Activated T-cell treated with anti-CD3 and anti-CD28 coated beads for 48 hours (primary cell): Measurements from ENCODE around the gene TP73.
"Not testable (repeated sequence)": the region's sequence is repeated elsewhere in the genome, so short reads cannot be mapped to it uniquely, and the experiment has no call there.

ENCODE experiments used
- DNase-seq: peaks from one replicate; pipeline ENCODE4 v3.0.0-alpha.2; 2020; ENCODE audit warnings: low read depth

The TP73 gene

DNA sequence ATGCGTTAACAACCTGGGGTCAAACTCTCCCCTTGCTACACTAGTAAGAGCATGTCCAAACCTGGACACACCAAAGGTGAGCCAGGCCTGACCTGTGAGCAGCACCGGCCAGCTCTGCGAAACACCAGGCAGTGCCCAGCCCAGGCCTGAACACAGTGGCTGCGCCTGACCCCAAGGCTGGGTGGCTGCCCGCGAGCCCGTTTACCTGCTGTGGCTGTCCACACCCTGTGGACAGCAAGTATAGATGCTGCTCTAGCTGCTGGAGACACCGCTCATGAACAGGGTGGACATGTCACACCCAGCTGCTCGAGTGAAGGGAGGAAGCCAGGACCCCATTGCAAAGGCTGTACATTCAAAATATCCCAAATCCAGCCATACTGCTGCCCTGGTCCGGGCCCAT lies 92.3 kb downstream of the TP73 start:
- no peak for DNase-seq

DNA sequence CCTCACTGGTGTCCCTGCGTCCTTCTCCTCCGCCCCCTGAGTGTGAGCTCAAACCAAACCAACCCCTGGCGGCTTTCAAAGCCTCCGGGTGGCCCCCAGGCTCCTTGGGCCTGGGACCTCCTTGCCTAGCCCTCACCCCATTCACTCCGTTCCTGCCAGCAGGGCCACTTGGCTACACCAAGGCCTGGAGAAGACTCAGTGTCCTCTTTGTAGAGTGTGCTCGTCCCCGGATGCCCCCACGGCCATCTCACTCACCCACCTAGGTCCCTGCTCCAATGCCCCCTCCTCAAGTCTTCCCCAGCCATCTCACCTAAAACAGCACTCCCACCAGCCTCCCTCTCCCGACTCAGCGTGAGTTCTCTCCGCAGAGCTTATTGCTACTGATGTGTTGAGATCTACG lies 92.8 kb downstream of the TP73 start:
- no peak for DNase-seq

DNA sequence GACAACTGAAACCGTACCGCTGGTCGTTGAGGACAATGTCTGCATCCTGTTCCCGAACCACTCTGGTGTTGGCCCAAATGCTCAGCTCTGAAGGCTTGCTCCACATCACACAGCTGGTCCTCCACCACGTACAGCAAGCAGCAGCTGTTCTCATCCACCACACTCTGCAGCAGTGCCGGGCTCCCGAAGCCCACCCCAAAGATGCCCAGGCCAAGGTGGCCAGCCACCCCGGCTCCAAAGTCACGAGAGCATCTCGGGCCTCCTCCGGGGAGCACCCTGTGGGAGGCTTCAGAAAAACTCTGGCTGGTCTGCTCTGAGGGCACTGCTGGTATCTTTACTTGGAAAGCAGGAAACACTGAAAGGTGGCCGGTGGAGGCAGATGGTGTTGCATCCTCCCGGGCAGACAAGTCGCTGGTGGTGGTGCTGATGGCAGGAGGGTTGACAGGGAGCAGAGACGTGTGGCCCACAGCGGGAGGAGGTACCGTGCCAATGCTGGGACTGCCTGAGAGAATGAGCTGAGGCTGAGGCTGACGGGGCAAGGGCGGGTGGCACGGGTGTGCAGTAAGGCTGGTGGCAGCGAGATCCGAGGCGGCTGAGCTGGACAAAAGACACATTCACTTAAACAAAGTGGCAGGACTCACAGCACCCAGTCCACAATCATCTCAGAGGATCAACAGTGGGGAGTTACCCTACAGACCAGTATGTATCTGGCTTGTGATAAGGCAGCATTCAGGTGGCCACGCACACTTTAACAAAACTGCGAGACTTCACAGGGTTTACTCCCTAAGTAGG lies 93.5 kb downstream of the TP73 start:
- DNase-seq, result no peak

DNA sequence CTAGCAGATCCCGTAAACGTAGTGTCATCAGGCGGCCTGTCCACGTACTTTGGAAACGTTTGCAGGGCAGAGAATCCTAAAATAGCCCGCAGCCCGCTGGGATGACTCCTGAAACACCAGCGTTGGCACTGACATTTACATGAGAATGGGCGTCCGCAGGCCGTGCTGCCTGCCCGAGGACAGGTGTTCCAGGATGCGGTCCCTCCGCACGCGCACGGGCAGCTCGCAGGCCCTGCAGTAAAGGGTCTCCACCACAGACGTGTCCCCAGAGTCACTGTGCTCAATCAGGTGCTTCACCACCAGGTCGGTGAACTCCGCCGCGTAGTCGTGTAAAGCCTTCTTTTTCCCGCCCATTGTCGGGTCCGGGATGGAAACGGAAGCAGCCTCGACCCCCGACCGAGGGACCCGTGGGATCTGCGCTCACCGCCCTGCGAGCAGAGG lies 94.1 kb downstream of the TP73 start:
- no peak for DNase-seq

DNA sequence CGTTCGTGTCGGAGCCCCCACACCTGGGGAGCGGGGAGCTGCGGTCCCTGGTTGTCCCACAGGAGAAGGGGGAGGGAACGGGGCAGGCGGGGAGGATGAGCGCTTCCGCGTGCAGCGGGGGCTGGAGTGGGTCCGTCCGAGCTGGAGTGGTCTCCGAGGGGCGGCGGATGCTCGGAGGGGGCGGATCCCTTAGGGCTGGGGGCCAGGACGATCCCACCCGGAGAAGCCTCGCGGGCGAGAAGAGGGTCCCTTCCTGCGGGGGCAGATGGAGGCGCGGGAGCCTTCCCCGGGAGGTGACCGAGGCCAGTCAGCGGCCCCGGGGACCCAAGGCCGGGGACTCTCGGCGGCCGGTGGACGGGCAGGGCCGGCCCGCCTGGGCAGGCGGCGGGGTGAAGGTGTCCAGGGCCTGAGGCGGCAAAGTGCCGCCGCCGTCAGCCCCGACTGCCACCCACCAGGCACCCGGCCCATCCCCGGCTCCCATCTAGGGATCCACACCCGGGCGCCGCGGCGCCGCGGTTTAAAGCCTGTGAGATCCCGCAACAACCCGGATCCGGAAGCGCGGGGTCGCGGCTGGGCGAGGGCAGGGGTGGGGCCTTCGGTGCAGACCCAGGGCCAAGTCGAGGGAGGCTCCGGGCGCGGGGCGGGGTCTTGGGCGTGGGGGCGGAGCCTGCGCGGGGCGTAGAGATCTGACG lies 94.7 kb downstream of the TP73 start:
- peak; percentile 88 for DNase-seq

DNA sequence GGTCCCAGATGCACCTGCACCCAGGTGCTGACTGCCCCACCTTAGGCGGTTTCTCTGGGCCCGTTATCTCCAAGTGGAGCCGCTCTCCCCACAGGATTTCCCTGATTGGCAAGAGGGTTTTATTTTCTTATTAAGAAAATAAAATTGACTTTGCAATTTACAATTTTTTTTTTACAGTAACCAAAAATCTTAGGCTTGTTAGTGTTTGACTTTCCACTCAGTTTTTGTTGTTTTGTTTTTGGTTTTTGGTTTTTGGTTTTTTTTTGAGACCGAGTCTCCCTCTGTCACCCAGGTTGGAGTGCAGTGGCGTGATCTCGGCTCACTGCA lies 95.2 kb downstream of the TP73 start:
- DNase-seq, result no peak

DNA sequence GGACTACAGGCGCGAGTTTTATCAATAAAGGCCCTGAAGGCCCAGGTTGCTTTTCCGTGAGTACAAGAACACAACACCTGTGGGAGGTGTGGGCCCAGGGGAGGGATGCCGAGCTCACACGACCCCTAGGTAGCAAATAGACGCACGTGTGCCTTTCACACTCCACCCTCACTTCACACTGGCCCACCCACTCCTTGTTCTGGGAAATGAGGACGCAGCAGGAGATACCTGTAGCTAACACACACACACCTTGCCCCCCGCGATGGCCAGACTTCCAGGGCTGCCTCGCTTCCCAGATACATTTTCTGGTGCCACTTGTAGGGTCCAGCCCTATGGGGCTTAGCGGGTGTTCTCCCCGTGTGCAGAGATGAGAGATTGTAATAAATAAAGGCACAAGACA lies 95.6 kb downstream of the TP73 start:
- DNase-seq, result no peak

DNA sequence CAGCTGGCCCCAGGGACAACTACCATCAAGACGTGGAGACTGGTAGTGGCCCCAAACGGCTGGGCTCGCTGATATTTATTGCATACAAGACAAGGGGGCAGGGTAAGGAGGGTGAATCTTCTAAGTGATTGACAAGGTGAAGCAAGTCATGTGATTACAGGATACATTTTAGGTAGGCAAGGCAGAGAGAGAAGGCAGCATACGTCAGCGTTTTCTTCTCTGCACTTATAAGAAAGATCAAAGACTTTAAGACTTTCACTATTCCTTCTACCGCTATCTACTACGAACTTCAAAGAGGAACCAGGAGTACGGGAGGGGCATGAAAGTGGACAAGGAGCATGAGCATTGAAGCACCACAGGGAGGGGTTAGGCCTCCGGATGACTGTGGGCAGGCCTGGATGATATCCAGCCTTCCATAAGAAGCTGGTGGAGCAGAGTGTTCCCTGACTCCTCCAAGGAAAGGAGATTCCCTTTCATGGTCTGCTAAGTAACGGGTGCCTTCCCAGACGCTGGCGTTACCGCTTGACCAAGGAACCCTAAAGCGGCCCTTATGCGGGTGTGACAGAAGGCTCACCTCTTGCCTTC lies 96.1 kb downstream of the TP73 start:
- DNase-seq, result not testable (repeated sequence)

DNA sequence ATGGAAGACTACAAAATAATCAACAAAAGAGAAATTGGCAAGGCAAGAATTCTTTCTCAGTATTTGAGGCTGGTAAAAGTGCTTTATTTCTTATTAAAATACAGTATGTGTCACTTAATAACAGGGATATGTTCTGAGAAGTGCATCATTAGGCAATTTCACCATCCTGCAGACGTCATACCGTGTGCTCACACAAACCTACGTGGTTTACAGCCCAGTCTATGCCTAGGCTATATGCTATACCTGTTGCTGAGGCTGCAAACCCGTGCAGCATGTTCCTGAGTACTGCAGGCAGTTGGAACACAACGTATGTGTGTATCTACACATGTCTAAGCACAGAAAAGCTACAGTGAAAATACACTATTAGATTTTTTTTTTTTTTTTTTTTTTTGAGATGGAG lies 97.2 kb downstream of the TP73 start:
- DNase-seq, result no peak

DNA sequence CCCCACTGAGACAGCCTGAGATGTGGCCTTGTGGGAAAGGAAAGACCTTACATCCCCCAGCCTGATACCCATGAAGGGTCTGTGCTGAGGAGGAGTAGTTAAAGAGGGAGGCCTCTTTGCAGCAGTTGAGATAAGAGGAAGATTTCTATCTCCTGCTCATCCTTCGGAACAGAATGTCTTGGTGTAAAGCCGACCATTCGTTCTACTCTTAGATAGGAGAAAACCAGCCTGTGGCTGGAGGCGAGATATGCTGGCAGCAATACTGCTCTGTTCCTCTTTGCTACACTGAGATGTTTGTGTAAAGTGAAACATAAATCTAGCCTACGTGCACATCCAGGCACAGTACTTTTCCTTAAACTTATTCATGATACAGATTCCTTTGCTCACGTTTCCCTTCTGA lies 98.4 kb downstream of the TP73 start:
- DNase-seq, result no peak

DNA sequence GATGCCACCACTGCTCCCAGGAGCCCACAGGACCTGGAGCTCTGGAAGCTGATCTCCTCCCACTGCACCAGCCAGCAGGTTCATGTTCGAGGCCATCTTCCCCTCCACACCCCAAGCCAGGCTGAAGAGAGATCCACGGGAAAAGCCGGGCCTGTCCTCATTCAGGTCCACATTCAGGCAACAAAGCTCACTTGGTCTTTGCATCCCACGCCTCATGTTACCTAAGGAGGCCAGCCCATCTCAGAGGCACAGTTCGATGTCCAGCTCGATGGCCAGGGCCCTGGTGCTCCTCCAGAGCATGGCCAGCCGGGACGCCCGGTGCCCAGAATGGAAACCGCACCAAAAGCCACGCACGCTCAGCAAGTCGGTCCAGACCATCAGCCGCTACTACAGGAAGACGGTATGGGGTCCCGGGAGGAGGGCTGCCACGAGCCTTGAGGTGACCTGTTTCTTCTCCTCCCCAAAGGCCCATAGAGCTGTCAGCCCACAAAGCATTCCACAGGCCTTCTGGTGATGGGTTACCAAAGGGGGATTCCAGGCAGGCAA lies 100.2 kb downstream of the TP73 start, which contains the start of gene CCDC27:
TSS of gene CCDC27 (plus strand) at position 51 of the 546 bp plus-strand sequence. CDS start at position 83, 32 bp downstream.
- DNase-seq, result no peak

DNA sequence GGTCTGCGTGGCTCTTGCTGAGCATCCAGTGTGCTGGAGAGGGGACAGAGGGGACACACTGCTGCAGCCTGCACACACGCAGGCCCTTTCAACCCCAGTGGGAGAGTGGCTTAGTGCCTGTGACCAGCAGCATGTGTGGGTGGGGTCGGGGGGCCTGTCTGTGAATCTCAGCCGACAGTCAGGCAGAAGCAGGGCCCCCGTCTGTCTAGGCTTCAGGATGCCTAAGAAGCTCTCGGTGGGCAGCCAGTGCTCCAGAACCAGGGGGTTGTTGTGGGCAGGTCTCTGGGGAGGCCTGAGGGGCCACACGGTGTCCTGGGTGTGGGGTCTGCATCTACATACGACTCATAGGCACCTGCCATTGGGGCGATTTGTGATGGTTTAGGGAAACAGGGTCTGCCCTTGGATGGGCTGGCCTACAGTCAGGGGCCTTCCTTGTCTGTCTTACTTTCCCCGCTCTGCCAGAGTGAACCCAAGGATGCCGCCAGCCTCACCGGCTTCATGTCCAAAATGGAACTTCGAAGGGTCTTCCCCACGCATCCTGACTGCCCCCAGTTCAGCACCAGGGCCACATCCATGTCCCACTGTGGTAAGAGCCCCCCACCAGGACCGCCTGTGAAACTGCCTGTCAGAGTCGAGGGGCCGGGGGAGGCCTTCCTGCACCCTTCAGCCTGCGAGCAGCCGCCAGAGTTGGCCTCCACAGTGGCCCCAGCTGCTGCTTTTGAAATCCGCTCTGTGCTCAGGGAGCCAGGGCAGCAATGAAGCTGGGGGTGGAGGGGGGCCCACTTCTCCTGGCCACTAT lies 101.5 kb downstream of the TP73 start:
- no peak for DNase-seq

DNA sequence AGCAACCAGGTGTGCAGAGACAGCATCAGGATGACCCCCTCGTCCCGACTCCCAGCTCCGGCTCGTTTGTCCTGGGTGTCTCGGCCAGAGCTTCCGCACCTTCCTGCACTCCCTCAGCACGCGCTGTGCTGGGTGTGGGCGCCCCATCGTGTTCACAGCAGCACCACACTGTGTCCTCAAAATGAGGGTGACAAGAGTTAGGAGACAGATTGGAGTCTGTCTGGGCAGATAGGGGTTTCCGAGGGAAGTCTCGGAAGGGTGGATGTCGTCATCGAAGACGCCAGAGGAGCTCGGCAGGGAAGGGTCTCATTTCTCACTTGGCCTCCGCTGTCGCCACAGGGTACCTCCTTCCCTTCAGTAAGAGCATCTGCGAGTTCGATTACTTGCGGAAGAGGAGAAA lies 104.1 kb downstream of the TP73 start:
- DNase-seq, result no peak

DNA sequence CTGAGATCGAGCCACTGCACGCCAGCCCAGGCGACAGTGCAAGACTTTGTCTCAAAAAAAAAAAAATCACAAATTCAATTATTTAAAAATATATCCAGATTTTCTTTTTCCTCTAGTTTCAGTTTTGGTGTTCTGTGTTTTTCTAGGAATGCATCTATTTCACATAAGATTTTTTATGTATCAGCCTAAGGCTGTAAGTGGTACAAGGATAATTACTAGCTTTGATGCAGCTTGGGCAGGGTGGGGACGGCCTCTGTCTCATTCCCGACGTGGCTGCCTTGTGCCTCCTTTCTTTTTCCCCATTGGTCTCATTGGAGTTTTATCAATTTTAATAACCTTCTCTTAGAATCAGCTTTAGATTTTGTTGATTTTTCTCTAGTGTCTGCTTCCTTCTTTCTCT lies 106.8 kb downstream of the TP73 start:
- no peak for DNase-seq

DNA sequence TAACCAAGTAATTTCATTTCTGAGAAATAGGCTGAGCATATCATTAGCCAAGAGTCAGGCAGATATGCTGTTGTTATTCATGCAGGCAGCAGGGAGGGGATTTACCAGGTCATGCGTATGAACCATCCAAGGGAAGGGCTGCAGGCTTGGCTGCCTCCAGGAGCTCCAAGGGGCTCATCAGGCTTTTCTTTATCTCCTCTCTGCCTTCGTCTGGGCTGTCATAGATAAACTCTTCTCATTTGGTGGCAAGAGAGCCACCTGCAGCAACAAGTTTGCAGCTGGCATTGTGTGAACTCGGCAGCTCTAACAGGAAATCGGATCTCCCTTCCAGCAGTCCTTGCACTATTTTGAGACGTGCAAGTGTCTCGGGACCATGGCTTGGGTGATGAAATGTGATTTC lies 107.5 kb downstream of the TP73 start:
- DNase-seq, result no peak

DNA sequence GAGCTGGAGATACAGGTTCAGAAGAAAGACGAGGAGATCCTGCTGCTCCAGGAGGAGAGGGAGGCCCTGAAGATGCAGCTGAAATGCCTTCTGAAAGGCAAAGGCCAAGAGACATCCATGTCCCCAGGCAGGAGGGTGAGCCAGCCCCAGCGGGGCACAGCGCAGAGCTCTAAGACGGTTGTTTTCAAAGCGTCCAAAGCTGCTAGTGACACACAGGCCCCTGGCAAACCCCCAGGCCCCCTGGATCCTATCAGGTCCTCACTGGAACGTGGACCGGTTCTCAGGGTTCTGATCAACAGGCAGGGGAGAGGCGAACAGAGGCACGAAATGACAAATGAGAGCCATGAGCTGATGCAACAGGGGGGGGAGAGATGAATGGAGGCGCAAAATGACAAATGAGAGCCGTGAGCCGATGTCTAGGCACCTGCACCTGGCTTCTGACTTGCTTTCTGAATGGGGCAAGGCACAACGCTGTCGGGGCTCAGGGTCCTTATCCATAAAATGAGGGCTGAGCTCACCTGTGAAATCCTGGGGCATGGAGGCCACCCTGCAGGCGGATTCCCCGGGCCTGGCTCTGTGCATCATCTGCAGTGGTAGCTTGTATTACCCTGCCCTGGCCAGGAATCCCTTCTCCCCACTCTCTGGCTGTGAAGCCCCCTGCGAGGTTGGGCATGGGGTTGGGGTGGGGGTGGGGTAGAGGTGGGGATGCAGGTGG lies 109.1 kb downstream of the TP73 start:
- DNase-seq, result no peak

DNA sequence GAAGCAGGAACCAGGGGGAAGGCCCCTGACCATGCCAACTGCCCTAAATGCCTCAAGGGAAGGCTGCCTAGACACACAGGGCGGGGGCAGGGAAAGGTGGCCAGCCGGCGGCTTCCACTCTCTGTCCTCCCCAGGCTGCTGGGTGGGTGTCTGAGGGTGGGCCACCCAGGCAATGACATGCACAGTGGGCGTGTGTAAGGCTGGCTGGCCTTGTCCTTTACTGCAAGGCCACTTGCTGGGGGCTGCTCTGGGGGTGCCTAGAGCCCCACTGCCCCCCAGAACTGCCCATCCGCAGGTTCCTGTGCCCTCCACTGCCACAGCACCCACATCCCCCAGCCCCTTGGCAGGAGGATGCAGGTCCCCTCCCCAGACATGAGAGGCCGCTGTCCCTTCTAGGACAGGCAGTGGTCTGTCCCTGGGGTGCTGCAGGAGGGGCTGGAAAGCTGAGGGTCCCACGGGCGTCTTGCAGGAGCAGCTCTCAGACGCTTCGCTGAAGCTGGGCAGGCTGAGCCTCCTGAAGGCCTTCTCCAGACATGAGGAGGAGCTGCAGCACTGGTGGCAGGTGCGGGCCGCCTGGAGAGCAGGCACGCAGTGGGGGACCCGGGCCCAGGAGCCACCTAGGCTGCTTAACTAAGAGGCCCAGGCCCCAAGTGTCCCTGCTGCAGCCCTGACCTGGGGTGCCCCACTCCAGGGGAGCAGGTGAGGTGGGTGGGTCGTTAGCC lies 110.0 kb downstream of the TP73 start:
- DNase-seq, result no peak

DNA sequence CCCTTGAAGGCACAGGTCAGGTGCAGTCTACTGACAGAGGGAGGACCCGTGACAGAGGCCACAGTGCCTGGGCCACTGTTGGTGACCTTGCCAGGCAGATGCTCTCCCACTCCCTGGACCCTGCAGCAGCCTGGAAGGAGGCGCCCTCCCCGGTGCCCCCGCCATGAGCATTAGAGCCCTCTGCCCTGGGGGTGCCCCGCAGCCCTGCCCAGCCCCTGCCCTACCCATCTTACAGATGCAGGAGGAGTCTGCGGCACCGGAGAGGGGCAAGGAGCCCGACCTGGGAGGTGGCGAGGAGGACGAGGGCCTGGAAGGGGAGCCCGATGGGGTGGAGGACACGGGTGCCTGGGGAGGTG lies 110.5 kb downstream of the TP73 start:
- DNase-seq, result no peak

DNA sequence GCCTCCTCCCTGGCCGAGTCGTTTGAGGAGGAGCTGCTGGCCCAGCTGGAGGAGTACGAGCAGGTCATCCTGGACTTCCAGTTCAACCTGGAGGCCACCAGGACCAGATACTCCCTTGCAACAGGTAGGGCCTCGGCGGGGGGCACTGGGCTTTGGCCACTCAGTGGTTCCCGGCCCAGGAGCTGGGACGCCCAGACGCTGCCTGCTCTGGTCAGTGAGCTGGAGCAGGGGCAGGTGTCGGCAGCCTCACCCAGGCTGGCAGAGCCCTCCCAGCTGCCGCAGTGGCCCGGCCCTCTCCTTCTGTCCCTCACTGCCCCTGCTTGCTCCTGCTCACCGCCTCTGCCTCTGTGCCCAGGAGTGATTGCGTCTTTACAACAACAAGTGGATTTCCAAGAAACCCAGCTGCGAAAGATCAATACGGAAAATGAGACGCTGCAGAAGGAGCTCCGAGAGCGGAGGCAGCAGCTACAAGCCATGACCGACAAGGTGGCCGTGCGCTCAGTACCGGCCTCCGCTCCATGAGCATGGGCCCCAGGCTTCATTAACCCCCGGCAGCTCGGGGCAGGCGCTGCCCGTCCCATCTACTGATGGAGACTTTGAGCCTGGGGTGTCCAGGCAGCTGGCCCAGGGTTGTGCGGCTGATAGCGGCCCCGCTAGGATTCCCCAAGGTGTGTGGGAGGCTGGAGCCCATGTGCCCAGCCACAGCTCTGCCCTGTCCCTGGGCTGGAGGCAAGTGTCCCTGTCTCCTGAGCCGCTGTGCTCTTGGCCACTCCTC lies 111.2 kb downstream of the TP73 start:
- no peak for DNase-seq

DNA sequence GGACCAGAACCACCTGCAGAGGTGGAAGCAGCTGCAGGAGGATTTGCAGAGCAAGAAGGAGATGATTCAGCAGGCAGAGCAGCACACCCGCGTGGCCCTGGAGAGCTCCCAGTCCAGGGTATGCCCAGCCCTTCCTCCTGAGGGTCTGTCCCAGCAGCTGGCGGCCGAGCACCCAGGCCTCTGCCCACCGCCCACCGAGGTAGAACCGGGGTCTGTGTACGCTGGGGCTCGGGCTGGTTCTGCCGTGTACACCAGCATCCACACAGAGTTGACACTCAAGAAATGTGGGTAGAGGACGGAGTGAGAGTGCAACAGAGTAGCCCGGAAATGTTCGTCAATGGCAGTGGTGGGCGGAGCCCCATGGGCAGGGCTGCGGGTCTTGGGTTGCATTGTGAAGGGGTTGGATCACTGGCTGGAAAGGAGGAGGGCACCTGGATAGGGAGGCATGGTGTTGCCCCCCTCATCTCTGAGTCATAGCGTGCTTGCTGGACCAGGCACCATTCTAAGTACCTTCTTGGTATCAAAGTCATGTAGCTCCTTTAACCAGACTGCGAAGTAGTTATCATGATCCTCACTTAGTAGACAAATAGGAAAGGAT lies 115.1 kb downstream of the TP73 start:
- no peak for DNase-seq
